ENCODE measurements around the gene RIN2.

Gene RIN2

DNA sequence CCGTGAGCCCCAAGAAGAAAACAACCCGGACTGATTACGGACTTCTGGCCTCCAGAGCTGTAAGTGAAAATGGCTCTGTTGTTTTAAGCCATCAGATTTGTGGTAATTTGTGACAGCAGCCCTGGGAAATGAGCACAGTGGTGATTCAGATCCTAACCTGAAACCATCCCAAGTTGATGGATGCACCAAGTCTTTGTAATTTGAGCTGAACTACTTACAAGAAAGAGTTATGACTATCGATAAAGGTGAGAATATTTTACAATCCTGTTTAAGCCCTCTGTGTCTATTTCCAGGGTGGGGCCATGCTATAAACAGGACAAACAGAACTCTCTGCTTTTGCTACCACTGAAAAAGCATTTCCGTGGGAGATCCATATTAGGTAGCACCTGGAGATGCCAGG is 19.1 kb upstream of the RIN2 start:
- no peaks in the 10 kb centered on the region for H3K27me3 ChIP-seq (ENCODE audit: insufficient read depth, low read depth)
- peaks cover 18% of the 10 kb centered on the region for H3K4me1 ChIP-seq (ENCODE audit: low read depth, poor library complexity, severe bottlenecking)

DNA sequence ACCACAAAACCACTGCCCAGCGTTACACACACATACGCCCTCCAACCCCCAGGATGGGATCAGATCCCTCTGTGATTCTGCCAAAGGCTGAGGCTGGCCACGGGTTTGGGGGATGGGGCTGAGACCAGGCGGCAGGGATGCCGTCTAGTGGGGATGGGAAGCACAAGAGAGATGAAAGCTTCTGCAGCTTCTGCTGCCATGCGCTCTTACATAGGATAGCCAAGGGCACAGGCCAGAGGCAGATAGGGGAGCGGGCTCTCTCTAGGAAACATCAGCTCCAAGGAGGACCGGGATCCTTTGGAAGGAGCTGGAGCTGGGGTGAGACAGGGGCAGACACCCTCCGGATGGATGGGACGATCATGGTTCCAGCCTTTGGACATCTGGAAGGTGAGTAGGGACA is 18.7 kb upstream of the RIN2 start:
- H3K4me2 ChIP-seq: no peak overlapping the region
- no peaks in the 10 kb centered on the region for H3K27me3 ChIP-seq (ENCODE audit: insufficient read depth, low read depth)
- TF ChIP-seq, protein P1, sequence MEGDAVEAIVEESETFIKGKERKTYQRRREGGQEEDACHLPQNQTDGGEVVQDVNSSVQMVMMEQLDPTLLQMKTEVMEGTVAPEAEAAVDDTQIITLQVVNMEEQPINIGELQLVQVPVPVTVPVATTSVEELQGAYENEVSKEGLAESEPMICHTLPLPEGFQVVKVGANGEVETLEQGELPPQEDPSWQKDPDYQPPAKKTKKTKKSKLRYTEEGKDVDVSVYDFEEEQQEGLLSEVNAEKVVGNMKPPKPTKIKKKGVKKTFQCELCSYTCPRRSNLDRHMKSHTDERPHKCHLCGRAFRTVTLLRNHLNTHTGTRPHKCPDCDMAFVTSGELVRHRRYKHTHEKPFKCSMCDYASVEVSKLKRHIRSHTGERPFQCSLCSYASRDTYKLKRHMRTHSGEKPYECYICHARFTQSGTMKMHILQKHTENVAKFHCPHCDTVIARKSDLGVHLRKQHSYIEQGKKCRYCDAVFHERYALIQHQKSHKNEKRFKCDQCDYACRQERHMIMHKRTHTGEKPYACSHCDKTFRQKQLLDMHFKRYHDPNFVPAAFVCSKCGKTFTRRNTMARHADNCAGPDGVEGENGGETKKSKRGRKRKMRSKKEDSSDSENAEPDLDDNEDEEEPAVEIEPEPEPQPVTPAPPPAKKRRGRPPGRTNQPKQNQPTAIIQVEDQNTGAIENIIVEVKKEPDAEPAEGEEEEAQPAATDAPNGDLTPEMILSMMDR (conservative IDR thresholded peaks at IDR 0.05; ENCODE audit: low read depth, low read length): no peak
- no peak overlapping the region for H2AFZ ChIP-seq (ENCODE audit: low read depth)
- H3K4me3 ChIP-seq (IDR thresholded peaks at IDR 0.05; ENCODE audit: insufficient read depth, low read depth, low read length): no peak overlapping the region
- peaks cover 18% of the 10 kb centered on the region for H3K4me1 ChIP-seq (ENCODE audit: low read depth, poor library complexity, severe bottlenecking)
- no peaks in the 10 kb centered on the region for H3K79me2 ChIP-seq (ENCODE audit: insufficient read depth, low read depth)
- no peak overlapping the region for H3K9ac ChIP-seq
- H3K27ac ChIP-seq: no peak overlapping the region
- H4K20me1 ChIP-seq (ENCODE audit: insufficient read depth): no peaks in the 10 kb centered on the region
- H3K36me3 ChIP-seq (ENCODE audit: insufficient read depth): no peaks in the 10 kb centered on the region

More for the DNA sequence above, 19.1 kb upstream of the RIN2 start:
- H3K4me2 ChIP-seq: no peak overlapping the region
- no peak overlapping the region for H3K27ac ChIP-seq
- H3K36me3 ChIP-seq (ENCODE audit: insufficient read depth): no peaks in the 10 kb centered on the region
- H2AFZ ChIP-seq (ENCODE audit: low read depth): no peak overlapping the region
- TF ChIP-seq, protein P1 (conservative IDR thresholded peaks at IDR 0.05; ENCODE audit: low read depth, low read length): no peak
- no peak overlapping the region for H3K9ac ChIP-seq
- no peak overlapping the region for H3K4me3 ChIP-seq (IDR thresholded peaks at IDR 0.05; ENCODE audit: insufficient read depth, low read depth, low read length)
- H4K20me1 ChIP-seq (ENCODE audit: insufficient read depth): no peaks in the 10 kb centered on the region
- no peaks in the 10 kb centered on the region for H3K79me2 ChIP-seq (ENCODE audit: insufficient read depth, low read depth)

DNA sequence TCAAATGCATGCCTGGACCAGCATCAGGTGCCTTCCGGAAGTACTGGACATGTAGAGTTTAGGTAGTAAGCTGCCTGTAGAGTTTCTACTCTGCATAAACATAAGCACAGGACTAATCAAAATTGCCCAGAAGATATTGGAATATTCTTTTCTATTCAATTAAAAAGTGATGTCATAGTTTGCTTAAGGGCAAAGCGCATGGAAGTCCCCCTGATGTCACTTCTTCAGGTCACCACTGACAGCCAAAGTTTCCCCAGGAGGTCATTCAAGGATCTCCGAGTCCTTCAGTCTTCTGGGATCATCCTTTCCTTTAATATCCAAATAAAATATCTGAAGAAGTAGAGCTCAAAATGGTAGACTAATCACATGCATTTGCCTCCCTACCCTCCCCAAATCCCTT is 17.5 kb upstream of the RIN2 start:
- TF ChIP-seq, protein P1 (conservative IDR thresholded peaks at IDR 0.05; ENCODE audit: low read depth, low read length): no peak

DNA sequence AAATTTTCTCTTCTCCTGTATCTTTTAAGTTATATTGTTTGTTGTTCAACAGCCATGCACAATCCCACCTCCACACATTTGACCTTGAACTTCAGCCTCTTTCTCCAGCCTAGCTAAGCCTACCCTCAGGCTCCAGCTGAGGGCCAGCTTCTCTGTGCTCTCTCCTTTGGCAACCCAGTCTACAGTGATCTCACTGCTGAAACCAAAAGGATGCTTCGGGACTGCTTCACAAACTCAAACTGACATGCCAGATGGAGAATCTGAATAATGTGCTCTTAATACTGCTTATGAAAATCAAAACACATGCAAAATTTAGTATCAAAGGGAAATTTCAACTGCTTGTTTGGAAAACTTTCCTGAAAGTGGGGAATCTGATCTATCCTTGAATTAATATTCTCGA is 16.1 kb upstream of the RIN2 start:
- TF ChIP-seq, protein P1 (conservative IDR thresholded peaks at IDR 0.05; ENCODE audit: low read depth, low read length): no peak
- no peak overlapping the region for H3K4me2 ChIP-seq
- H3K27ac ChIP-seq: no peak overlapping the region
- H3K79me2 ChIP-seq (ENCODE audit: insufficient read depth, low read depth): no peaks in the 10 kb centered on the region
- no peak overlapping the region for H3K9ac ChIP-seq
- no peaks in the 10 kb centered on the region for H4K20me1 ChIP-seq (ENCODE audit: insufficient read depth)
- peaks cover 13% of the 10 kb centered on the region for H3K4me1 ChIP-seq (ENCODE audit: low read depth, poor library complexity, severe bottlenecking)
- H3K27me3 ChIP-seq (ENCODE audit: insufficient read depth, low read depth): no peaks in the 10 kb centered on the region
- H3K36me3 ChIP-seq (ENCODE audit: insufficient read depth): no peaks in the 10 kb centered on the region
- no peak overlapping the region for H3K4me3 ChIP-seq (IDR thresholded peaks at IDR 0.05; ENCODE audit: insufficient read depth, low read depth, low read length)
- no peak overlapping the region for H2AFZ ChIP-seq (ENCODE audit: low read depth)

More for the DNA sequence above, 17.5 kb upstream of the RIN2 start:
- Histone ChIP-seq H3K4me3 (IDR thresholded peaks at IDR 0.05; ENCODE audit: insufficient read depth, low read depth, low read length) (no peak overlapping the region), H3K79me2 (ENCODE audit: insufficient read depth, low read depth) (no peaks in the 10 kb centered on the region), H3K9ac (no peak overlapping the region), H3K36me3 (ENCODE audit: insufficient read depth) (no peaks in the 10 kb centered on the region), H4K20me1 (ENCODE audit: insufficient read depth) (no peaks in the 10 kb centered on the region), H3K4me2 (no peak overlapping the region), H2AFZ (ENCODE audit: low read depth) (no peak overlapping the region), H3K27me3 (ENCODE audit: insufficient read depth, low read depth) (no peaks in the 10 kb centered on the region), H3K27ac (no peak overlapping the region), H3K4me1 (ENCODE audit: low read depth, poor library complexity, severe bottlenecking) (peaks cover 18% of the 10 kb centered on the region)

Measured in KMS-11 (cell line).